AG04450 (cell line): ENCODE data around the gene BABAM2. TPM values are rescaled to one million over a fixed set of nuclear protein-coding genes. Genes with fewer than 3 reads are reported as not detected.

Source experiments
- CTCF ChIA-PET: fragments of 300-600, 350-600 bp; formaldehyde crosslinking; extraction: SDS; loops from one replicate; lab custom pipeline; 2022; ENCODE audit warnings: antibody characterized with exemption, inconsistent platforms; lab: Charles Lee
- POLR2A ChIA-PET: fragments of 350-600 bp; formaldehyde crosslinking; extraction: SDS; loops from one replicate; lab custom pipeline; 2021; ENCODE audit warnings: antibody characterized with exemption, inconsistent platforms; lab: Yijun Ruan, JAX
- DNase-seq: peaks from one replicate; pipeline ENCODE4 v3.0.0-alpha.2; 2011; ENCODE audit warnings: low read depth, low spot score
- H3K27ac ChIP-seq: one replicate; pipeline ENCODE4 v1.5.1; 2012; ENCODE audit warnings: low read depth, low read length, control low read depth
- H3K27me3 ChIP-seq: one replicate; pipeline ENCODE4 v1.6.0; 2012; ENCODE audit warnings: low read length; ENCODE audit not compliant: control insufficient read depth, insufficient read depth
- H3K4me3 ChIP-seq: 2 replicates; pipeline ENCODE4 v1.5.1; 2011; ENCODE audit warnings: mild to moderate bottlenecking, low read depth, low read length, control low read depth
- H3K9me3 ChIP-seq: 2 replicates; pipeline ENCODE4 v1.5.1; 2012; ENCODE audit warnings: low read length; ENCODE audit not compliant: control insufficient read depth, insufficient read depth
- CTCF ChIP-seq: IDR thresholded peaks from 2 replicates; pipeline ENCODE4 v1.5.1; 2011; ENCODE audit warnings: low read depth, low read length, control low read depth, inconsistent platforms
- polyA plus RNA-seq: library from polyadenylated mRNA; depleted of rRNA; stranded (reverse); fragments of >200 nt; gene quantifications from 2 replicates; pipeline ENCODE4 v1.2.3, GENCODE V29; 2011

Gene BABAM2
- polyA plus RNA-seq, 1 experiment = 44.5 TPM

- POLR2A ChIA-PET = no interaction called here
- CTCF ChIA-PET = no interaction called here
- H3K9me3 ChIP-seq = no peaks in the 10 kb centered on the region
- no peak overlapping the region for H3K27ac ChIP-seq
- DNase-seq = no peak
- no peak for TF ChIP-seq CTCF
- no peak overlapping the region for H3K4me3 ChIP-seq
- H3K27me3 ChIP-seq = no peaks in the 10 kb centered on the region
These were observed 309.6 kb downstream of the BABAM2 start for GRCh38 chr2:28199995-28200679.

DNA sequence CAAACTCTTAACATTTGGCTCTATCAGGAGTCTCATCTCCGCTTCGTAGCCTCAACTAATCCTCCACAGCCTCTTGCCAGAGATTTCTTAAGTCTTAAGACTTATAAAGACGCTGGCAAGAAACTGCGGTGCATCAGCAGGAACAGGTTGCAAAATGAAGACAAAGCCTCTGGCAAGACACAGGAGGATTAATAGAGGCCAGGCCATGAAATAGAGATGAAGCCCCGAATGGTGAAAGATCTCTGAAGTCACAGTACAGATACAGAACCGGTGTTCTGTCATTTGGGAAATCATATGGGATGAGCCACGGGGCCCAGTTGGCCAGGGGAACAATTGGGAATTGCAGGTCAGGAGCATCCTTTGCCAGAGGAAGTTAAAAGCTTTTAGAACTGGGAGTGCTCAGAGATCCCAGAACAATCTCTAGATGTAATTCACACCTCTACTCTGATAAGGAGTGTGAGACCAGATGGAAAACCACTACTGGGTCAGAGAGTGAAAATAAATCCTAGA, 311.2 kb downstream of the BABAM2 start:
- Histone ChIP-seq H3K27ac (no peak overlapping the region), H3K4me3 (no peak overlapping the region), H3K9me3 (no peaks in the 10 kb centered on the region), H3K27me3 (no peaks in the 10 kb centered on the region)
- CTCF ChIA-PET = no interaction called here
- TF ChIP-seq CTCF = no peak
- DNase-seq = no peak
- POLR2A ChIA-PET = no interaction called here

DNA sequence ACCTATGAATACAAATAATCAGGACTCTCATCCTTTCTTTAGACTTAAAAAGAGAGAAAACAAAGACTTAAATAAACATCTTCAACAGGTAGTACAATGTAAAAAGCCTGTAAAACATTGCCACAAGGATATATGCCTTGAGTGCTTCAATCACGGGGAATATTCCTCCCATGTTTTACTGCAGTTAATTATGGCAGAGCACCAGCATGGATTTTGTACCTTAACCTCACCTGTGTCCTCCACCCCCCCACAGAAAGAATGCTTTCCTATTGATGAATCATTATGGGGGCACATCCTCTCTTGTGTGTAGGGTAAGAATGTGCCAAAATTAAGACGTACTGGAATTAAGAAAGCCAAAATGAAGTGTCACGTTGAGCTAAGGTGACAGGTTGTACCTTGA, 312.2 kb downstream of the BABAM2 start:
- no peak for TF ChIP-seq CTCF
- POLR2A ChIA-PET = no interaction called here
- no peak overlapping the region for H3K27ac ChIP-seq
- H3K9me3 ChIP-seq = no peaks in the 10 kb centered on the region
- CTCF ChIA-PET = no interaction called here
- DNase-seq = no peak
- no peaks in the 10 kb centered on the region for H3K27me3 ChIP-seq
- H3K4me3 ChIP-seq = no peak overlapping the region

GRCh38 chr2:28206762-28207161, 316.2 kb downstream of the BABAM2 start:
- TF ChIP-seq CTCF = no peak
- ChIA-PET POLR2A (no interaction called here), CTCF (no interaction called here)
- H3K9me3 ChIP-seq = no peaks in the 10 kb centered on the region
- H3K4me3 ChIP-seq = no peak overlapping the region
- no peaks in the 10 kb centered on the region for H3K27me3 ChIP-seq
- no peak overlapping the region for H3K27ac ChIP-seq
- no peak for DNase-seq

DNA sequence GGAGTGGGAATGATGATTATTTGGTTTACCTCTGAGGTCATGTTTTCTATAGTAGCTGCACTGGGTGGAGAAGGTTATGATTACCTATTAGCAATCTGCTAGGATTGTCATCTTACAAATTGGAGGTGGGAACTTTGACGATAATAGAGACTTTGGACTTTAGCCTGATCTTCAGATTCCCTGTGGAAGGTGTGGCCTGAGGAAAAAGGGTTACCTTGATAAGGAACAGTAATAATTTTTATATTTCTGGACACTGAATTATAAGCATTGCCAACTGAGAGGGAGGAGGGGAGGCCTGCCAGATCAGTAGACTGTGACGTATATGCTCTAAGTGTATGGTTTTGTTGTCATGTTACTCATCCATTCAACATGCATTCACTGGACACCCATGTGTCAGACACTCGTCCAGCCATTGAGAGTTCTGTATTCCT, 318.7 kb downstream of the BABAM2 start:
- Histone ChIP-seq H3K27ac (no peak overlapping the region), H3K4me3 (no peak overlapping the region), H3K9me3 (no peaks in the 10 kb centered on the region), H3K27me3 (no peaks in the 10 kb centered on the region)
- ChIA-PET CTCF (no interaction called here), POLR2A (no interaction called here)
- no peak for TF ChIP-seq CTCF
- DNase-seq = no peak
